Right hindlimb (tissue), 1 donor: ENCODE results near the gene SERPINA5.
"Not testable (repeated sequence)": the region's sequence is repeated elsewhere in the genome, so short reads cannot be mapped to it uniquely, and the experiment has no call there.

Experiments used
- DNase-seq: peaks from one replicate; pipeline ENCODE4 v3.0.0-alpha.2; 2018

Gene SERPINA5

DNA sequence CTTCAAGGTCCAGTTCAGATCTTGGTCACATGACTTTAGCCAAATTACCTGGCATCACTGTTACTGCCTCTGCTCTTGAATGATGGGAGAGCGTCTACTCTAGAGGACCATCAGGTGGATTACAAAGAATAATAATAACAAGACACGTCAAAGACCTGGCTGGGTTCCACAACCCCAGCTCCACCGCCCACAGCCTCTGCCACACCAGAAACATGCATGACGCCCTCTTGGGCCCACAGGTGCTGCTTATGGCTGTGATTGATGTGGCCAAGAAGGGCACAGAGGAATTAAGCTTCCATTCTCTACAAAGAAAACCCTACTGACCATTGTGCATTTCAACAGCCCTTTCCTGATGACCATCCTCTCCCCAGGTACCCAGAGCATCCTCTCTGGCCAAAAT is 49.2 kb downstream of the SERPINA5 start:
- no peak for DNase-seq

DNA sequence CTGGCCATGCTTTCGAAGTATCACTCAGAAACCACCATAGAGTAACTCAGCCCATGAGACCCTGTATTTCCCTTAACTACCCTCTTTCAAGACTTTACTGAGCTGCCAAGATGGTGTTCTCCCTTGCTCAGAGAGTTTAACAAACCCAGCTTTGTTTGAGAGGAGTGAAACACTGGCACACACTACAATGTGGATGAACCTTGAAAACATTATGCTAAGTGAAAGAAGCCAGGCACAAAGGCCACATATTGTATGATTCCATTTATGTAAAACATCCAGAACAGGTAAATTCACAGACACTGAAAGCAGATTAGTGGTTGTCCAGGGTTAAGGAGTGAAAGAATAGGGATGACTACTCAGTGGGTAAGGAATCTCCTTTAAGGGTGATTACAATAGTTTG is 49.8 kb downstream of the SERPINA5 start:
- DNase-seq: no peak

GRCh38 chr14:94631536-94632304 is 50.5 kb downstream of the SERPINA5 start:
- no peak for DNase-seq

GRCh38 chr14:94632305-94632590 is 51.0 kb downstream of the SERPINA5 start:
- DNase-seq: no peak

DNA sequence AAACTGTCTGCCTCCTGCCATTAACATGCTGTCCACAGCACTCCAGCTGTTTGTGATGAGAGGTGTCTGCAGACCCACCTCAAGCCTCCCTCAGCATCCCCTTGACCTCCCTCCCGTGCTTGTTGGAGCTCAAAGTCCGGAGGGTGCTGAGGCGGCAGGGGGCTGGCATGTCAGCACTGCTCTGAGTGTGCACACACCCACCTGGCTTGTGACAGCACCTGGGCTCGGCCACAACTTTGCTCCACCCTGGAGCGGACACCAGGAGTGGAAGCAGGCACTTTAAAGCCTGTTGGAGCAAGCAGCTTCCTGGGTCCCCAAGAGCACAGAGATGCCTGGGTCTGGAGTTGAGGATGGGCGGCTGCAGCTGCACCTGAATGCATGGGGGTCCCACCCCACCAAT is 51.9 kb downstream of the SERPINA5 start:
- DNase-seq: no peak

DNA sequence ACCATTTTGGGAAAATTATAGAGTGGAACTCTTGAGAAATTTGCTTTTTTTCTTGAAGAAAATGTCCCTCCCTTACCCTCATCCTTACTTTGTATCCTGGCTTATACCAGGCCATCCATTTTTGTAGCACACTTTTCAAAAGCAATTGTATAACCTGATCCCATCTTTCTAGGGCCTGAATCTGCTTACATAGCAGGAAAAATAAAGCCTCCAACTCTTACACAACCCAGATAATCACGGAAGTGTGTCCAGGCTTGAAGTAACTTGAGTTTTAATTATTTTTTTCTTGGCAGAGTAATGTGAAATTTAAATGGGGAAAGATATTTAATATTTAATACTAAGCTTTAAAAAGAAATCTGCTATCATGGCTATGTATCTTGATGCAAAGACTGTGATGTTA is 53.9 kb downstream of the SERPINA5 start:
- no peak for DNase-seq

DNA sequence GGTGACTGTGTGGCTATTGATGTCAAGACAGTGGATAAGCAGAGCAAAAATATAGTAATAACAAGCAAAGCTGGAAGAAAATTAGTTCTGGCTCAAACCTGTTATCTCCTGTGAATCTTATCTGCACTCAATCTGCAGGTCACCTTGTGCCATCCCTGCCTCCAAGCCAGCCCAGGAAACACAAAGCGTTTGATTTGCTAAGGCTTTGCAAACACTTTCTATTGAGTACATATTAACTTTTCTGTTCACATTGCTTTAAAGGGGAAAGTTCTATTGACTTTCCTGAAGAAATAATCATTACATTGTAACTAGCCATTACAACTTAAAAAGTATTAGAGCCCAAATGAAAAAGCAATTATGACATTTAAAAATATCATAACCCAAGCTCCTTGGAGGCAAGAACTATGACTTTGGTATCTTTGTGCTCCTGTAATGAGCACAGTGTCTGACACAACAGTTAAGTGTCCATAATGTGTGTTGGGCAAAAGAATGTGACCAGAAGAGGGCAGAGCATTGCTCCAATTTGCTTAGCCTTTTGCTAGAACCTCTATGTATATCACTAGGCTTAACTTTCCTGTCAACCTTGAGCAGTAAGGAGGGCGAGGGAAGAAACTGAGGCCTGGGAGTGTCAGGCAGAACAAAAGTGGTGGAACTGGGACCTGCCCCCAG is 55.7 kb downstream of the SERPINA5 start:
- DNase-seq: no peak

GRCh38 chr14:94637814-94638213 is 56.6 kb downstream of the SERPINA5 start:
- DNase-seq: not testable (repeated sequence)

GRCh38 chr14:94638339-94638738 is 57.1 kb downstream of the SERPINA5 start:
- DNase-seq: no peak

GRCh38 chr14:94638961-94639817 is 58.0 kb downstream of the SERPINA5 start:
- DNase-seq: no peak

GRCh38 chr14:94640721-94641631 is 59.8 kb downstream of the SERPINA5 start:
- no peak for DNase-seq

DNA sequence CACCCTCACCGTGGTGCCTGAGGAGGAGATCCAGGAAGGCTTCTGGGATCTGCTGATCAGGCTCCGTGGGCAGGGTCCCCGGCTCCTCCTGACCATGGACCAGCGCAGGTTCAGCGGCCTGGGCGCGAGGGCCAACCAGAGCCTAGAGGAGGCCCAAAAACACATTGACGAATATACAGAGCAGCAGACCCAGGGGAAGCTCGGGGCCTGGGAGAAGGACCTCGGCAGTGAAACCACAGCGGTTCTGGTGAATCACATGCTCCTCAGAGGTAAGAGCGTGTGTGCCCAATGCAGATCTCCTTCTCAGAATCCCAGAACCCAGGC is 60.4 kb downstream of the SERPINA5 start:
- no peak for DNase-seq
